NT2/D1 (cell line): ENCODE data around the gene TCAF2.
"Not testable (repeated sequence)": the region's sequence is repeated elsewhere in the genome, so short reads cannot be mapped to it uniquely, and the experiment has no call there.

Experiments used
- YY1 ChIP-seq: IDR thresholded peaks from 2 replicates; pipeline ENCODE4 v1.6.1; 2011; ENCODE audit not compliant: insufficient read length, insufficient read depth
- ZNF274 ChIP-seq: IDR thresholded peaks from 2 replicates; pipeline ENCODE4 v1.6.1; 2011; ENCODE audit warnings: mild to moderate bottlenecking, low read depth, low read length

DNA sequence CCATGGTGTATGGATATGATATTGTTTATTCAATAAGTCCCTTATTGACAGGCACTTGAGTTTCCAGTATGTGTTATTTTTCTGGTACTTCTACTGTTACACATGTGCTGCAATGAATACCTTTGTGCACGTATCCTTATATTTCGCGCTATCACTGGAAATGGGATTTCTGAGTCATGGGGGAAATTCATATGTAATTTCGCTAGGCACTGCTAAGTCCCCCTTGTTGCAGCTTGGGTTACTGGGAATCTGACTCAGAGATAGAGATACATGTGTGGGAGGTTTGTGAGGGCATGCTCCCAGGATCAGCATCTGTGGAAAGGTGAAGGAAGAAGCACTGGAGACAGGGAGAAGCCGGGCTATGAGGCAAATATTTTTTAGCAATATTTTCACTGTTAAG, 9.9 kb downstream of the TCAF2 start:
- not testable (repeated sequence) for TF ChIP-seq YY1, ZNF274
